Epithelial cell of esophagus (primary cell): ENCODE data around the gene MMP11.

Source experiments
- DNase-seq: peaks from one replicate; pipeline ENCODE4 v3.0.0; 2010; ENCODE audit warnings: low read depth
- H3K4me3 ChIP-seq: 2 replicates; pipeline ENCODE4 v1.5.1; 2011; ENCODE audit warnings: mild to moderate bottlenecking, low read length, control low read depth
- CTCF ChIP-seq: IDR thresholded peaks from 2 replicates; pipeline ENCODE4 v1.5.1; 2011; ENCODE audit warnings: low read depth, mild to moderate bottlenecking, low read length, control low read depth, inconsistent platforms; ENCODE audit not compliant: insufficient read depth; ENCODE audit errors: missing control alignments

The MMP11 gene

DNA sequence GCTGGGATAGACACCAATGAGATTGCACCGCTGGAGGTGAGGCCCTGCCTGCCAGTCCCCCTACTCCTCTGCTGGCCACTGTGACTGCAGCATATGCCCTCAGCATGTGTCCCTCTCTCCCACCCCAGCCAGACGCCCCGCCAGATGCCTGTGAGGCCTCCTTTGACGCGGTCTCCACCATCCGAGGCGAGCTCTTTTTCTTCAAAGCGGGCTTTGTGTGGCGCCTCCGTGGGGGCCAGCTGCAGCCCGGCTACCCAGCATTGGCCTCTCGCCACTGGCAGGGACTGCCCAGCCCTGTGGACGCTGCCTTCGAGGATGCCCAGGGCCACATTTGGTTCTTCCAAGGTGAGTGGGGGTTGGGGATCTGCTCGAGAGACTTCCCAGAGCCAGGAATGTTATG, 8.4 kb downstream of the MMP11 start:
- DNase-seq, result no peak
- no peak for TF ChIP-seq CTCF
- no peak overlapping the region for H3K4me3 ChIP-seq

- no peak overlapping the region for H3K4me3 ChIP-seq
- peak; percentile 87 for DNase-seq
- TF ChIP-seq CTCF, result no peak
Measured at GRCh38 chr22:23781511-23782183, 9.0 kb downstream of the MMP11 start.

- no peak for TF ChIP-seq CTCF
- no peak overlapping the region for H3K4me3 ChIP-seq
- DNase-seq, result no peak
Measured at GRCh38 chr22:23782252-23782651, 9.6 kb downstream of the MMP11 start.

GRCh38 chr22:23782703-23783102, 10.1 kb downstream of the MMP11 start:
- no peak for DNase-seq
- H3K4me3 ChIP-seq, result no peak overlapping the region
- no peak for TF ChIP-seq CTCF

- DNase-seq, result no peak
- H3K4me3 ChIP-seq, result no peak overlapping the region
- no peak for TF ChIP-seq CTCF
Measured at GRCh38 chr22:23783265-23784150, 10.9 kb downstream of the MMP11 start.

- no peak for DNase-seq
- no peak overlapping the region for H3K4me3 ChIP-seq
- no peak for TF ChIP-seq CTCF
Measured at GRCh38 chr22:23784215-23784732, 11.6 kb downstream of the MMP11 start.

DNA sequence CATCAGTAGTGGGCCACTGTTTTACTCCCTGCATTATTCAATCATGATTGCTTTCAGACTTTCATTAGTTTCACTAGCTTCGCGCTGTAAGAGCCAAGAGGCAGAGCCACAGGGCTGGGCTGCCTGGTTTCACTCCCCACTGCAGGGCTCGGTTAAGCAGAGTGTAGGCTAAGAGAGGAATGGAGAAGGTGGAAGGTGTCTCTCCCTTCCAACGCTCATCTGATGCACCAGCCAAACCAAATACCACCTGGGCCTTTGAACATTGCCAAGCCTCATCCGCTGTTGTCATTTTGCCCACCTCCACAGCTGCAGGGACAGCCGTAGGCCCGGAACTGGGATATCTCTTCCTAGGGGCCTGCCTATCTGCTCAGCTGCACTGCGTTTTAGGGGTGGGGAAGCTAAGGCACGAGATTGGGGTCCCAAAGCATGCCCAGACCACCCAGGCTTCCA, 13.6 kb downstream of the MMP11 start:
- H3K4me3 ChIP-seq, result peak overlapping the region; percentile 84
- no peak for DNase-seq
- TF ChIP-seq CTCF, result no peak
